OCI-LY1 (cell line): ENCODE data around the gene STK16.

ENCODE experiments used
- H2AFZ ChIP-seq: fragments of 200-600 bp; sonication (generic), shearing (Covaris generic); 2 replicates; pipeline ENCODE4 v1.6.0; 2014; ENCODE audit warnings: antibody characterized with exemption, mild to moderate bottlenecking, low read length
- H3F3A ChIP-seq: fragments of 200-600 bp; sonication (generic), shearing (Covaris generic); 2 replicates; pipeline ENCODE4 v1.6.0; 2014; ENCODE audit warnings: mild to moderate bottlenecking, antibody characterized with exemption, low read length, moderate library complexity; ENCODE audit not compliant: insufficient read depth
- H3K27ac ChIP-seq: fragments of 200-600 bp; sonication (generic); 2 replicates; pipeline ENCODE4 v1.5.1; 2014; ENCODE audit warnings: low read length, mixed run types, mild to moderate bottlenecking, low read depth; ENCODE audit not compliant: poor library complexity, severe bottlenecking
- H3K27me3 ChIP-seq: fragments of 200-600 bp; sonication (generic); 2 replicates; pipeline ENCODE4 v1.6.0; 2014; ENCODE audit warnings: antibody characterized with exemption, mild to moderate bottlenecking, low read length, moderate library complexity; ENCODE audit not compliant: insufficient read depth
- H3K36me3 ChIP-seq: fragments of 200-600 bp; sonication (generic); 2 replicates; pipeline ENCODE4 v1.6.1; 2014; ENCODE audit warnings: mild to moderate bottlenecking, antibody characterized with exemption, low read length, moderate library complexity, mixed read lengths; ENCODE audit not compliant: insufficient read depth
- H3K4me1 ChIP-seq: fragments of 200-600 bp; sonication (generic); 2 replicates; pipeline ENCODE4 v1.5.1; 2014; ENCODE audit warnings: mild to moderate bottlenecking, low read length, moderate library complexity; ENCODE audit not compliant: insufficient read depth, severe bottlenecking
- H3K4me2 ChIP-seq: fragments of 200-600 bp; sonication (generic), shearing (Covaris generic); 2 replicates; pipeline ENCODE4 v1.6.1; 2014; ENCODE audit warnings: low read length
- H3K4me3 ChIP-seq: fragments of 200-600 bp; sonication (generic); 2 replicates; pipeline ENCODE4 v1.5.1; 2014; ENCODE audit warnings: low read length, low read depth, mild to moderate bottlenecking, mixed read lengths; ENCODE audit not compliant: poor library complexity, severe bottlenecking
- H3K79me2 ChIP-seq: fragments of 200-600 bp; shearing (Covaris generic); 2 replicates; pipeline ENCODE4 v1.6.1; 2016; ENCODE audit warnings: mixed run types, low read length, mixed read lengths; ENCODE audit not compliant: insufficient read depth
- H3K9ac ChIP-seq: fragments of 200-600 bp; sonication (generic), shearing (Covaris generic); 2 replicates; pipeline ENCODE4 v1.6.1; 2014; ENCODE audit warnings: mild to moderate bottlenecking, low read length, mixed read lengths
- H3K9me2 ChIP-seq: fragments of 200-600 bp; sonication (generic), shearing (Covaris generic); 2 replicates; pipeline ENCODE4 v1.6.1; 2014; ENCODE audit warnings: low read depth, mild to moderate bottlenecking, low read length, mixed read lengths
- H3K9me3 ChIP-seq: fragments of 200-600 bp; shearing (Covaris generic); 2 replicates; pipeline ENCODE4 v1.6.1; 2014; ENCODE audit warnings: low read length, mixed read lengths
- H4K20me1 ChIP-seq: fragments of 200-600 bp; sonication (generic), shearing (Covaris generic); 2 replicates; pipeline ENCODE4 v1.6.0; 2016; ENCODE audit warnings: mild to moderate bottlenecking, low read length; ENCODE audit not compliant: insufficient read depth
- CTCF ChIP-seq: fragments of 200-600 bp; sonication (generic), shearing (Covaris generic); IDR thresholded peaks from 2 replicates; pipeline ENCODE4 v1.5.1; 2017; ENCODE audit warnings: mild to moderate bottlenecking, antibody characterized with exemption, low read length, moderate library complexity, mixed read lengths
- EZH2 ChIP-seq: fragments of 200-600 bp; sonication (generic), shearing (Covaris generic); IDR thresholded peaks from 2 replicates; pipeline ENCODE4 v1.8.0; 2017; ENCODE audit warnings: borderline replicate concordance, mixed run types, mild to moderate bottlenecking, antibody characterized with exemption, low read length, moderate library complexity, mixed read lengths

Gene STK16

DNA sequence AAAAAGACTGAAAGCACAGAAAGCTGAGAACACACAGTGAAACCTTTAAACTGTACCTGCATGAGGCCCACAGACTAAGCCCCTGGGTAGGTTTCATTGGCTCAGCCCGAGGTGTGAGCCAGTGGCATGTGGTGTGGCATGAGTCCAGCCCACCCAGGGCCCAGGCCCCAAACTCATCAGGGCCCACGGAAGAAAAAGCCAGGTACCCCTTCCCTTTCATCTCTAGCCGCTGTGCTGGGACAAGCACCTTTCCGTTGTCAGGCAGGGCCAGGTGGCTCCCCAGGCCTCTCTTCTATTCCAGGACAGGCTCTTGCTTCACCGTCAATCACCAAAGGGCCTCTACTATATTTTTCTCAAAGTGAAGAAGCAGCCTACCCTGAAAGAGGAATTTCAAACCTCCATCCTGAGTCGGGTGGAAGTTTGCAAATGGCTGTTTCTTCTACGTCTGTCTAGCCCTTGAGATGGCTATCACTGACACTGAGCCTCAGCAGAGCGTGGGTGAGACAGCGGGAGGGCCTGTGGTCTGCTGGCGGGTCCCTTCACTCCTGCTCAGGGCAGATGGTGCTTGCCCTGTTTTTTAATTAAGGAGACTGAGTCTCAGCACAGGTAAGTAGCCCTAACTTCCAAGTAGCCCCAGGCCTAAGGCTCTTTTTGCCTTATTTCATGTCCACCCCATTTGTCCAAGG is 42.4 kb downstream of the STK16 start:
- no peak overlapping the region for H3K4me3 ChIP-seq
- H3K9ac ChIP-seq, result no peak overlapping the region
- H3K79me2 ChIP-seq, result no peaks in the 10 kb centered on the region
- no peaks in the 10 kb centered on the region for H4K20me1 ChIP-seq
- H3K9me2 ChIP-seq, result no peaks in the 10 kb centered on the region
- no peak overlapping the region for H3K4me2 ChIP-seq
- H3F3A ChIP-seq, result no peaks in the 10 kb centered on the region
- H3K9me3 ChIP-seq, result no peaks in the 10 kb centered on the region
- no peak overlapping the region for H3K27ac ChIP-seq
- H3K36me3 ChIP-seq, result peaks cover 37% of the 10 kb centered on the region
- TF ChIP-seq EZH2, result no peak
- no peak overlapping the region for H2AFZ ChIP-seq
- no peaks in the 10 kb centered on the region for H3K4me1 ChIP-seq
- H3K27me3 ChIP-seq, result no peaks in the 10 kb centered on the region

GRCh38 chr2:219289195-219289536 is 43.9 kb downstream of the STK16 start:
- Histone ChIP-seq H3K4me2 (no peak overlapping the region), H3F3A (no peaks in the 10 kb centered on the region), H3K9ac (no peak overlapping the region), H2AFZ (no peak overlapping the region), H3K4me1 (peaks cover 2% of the 10 kb centered on the region), H3K79me2 (no peaks in the 10 kb centered on the region), H3K9me3 (no peaks in the 10 kb centered on the region), H3K27ac (no peak overlapping the region), H3K9me2 (no peaks in the 10 kb centered on the region), H3K27me3 (no peaks in the 10 kb centered on the region), H4K20me1 (no peaks in the 10 kb centered on the region), H3K36me3 (peaks cover 23% of the 10 kb centered on the region), H3K4me3 (no peak overlapping the region)
- no peak for TF ChIP-seq CTCF
- no peak for TF ChIP-seq EZH2

- Histone ChIP-seq H3K4me3 (no peak overlapping the region), H3K4me2 (no peak overlapping the region), H3K9me3 (no peaks in the 10 kb centered on the region), H3F3A (no peaks in the 10 kb centered on the region), H4K20me1 (no peaks in the 10 kb centered on the region), H3K27me3 (no peaks in the 10 kb centered on the region), H3K36me3 (peaks cover 17% of the 10 kb centered on the region), H3K27ac (no peak overlapping the region), H2AFZ (no peak overlapping the region), H3K79me2 (no peaks in the 10 kb centered on the region), H3K4me1 (peaks cover 7% of the 10 kb centered on the region), H3K9me2 (no peaks in the 10 kb centered on the region), H3K9ac (no peak overlapping the region)
- no peak for TF ChIP-seq EZH2
- no peak for TF ChIP-seq CTCF
These were observed 44.5 kb downstream of the STK16 start for GRCh38 chr2:219289537-219290361.
